ENCODE results near the gene TBCEL. TPM values are rescaled to one million over a fixed set of nuclear protein-coding genes. Genes with fewer than 3 reads are reported as not detected.

TBCEL gene
- total and polyA plus RNA-seq, 2 donors (not counting 3 experiments of a cell fraction or from before 2014, with no cell fraction given) = 5.6 to 19.5 TPM

DNA sequence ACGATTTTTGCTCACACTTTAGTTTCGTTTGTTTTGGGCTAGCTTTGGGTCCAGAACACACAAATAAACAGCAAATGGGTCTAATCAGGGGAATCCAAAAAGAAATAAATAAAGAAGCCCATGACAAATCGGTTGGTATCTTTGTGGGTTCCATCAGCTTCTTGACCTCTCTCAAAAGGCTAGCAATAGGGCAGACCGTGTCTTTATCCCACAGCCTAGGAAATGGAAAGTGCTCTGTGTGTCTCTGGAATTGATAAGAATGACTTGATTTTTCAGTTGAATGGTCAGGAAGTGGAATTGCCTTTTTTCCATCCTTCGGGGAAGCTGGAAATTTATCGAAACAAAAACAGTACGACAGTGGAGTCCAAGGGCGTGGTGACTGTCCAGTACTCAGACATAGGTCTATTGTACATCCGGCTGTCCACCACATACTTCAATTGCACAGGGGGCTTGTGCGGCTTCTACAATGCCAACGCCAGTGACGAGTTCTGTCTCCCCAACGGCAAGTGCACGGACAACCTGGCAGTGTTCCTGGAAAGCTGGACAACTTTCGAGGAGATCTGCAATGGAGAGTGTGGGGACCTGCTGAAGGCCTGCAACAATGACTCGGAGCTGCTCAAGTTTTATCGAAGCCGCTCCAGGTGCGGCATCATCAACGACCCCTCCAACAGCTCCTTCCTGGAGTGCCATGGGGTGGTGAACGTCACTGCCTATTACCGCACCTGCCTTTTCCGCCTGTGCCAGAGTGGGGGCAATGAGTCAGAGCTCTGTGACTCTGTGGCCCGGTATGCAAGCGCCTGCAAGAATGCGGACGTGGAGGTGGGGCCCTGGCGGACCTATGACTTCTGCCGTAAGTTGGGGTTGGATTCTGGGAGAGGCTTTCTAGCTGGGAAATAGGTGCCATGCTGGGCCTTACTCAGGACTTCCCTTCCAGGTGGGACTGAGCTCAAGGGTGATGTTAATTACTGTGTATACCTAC lies 105.7 kb downstream of the TBCEL start:
- TF ChIP-seq EZH2 (IDR thresholded peaks at IDR 0.05; ENCODE audit: borderline replicate concordance, low read depth, low read length, severe bottlenecking) = no peak
- no peak for TF ChIP-seq FOS (IDR thresholded peaks at IDR 0.05; ENCODE audit: borderline replicate concordance, insufficient read depth, low read length)
- no peak for TF ChIP-seq MYC (IDR thresholded peaks at IDR 0.05; ENCODE audit: low read depth, low read length)
- no peak for TF ChIP-seq JUN (IDR thresholded peaks at IDR 0.05; ENCODE audit: borderline replicate concordance, insufficient read depth, insufficient read length, low read depth)
- no peak for TF ChIP-seq POLR2A (IDR thresholded peaks at IDR 0.05; ENCODE audit: low read depth, low read length)
- TF ChIP-seq, protein P1, sequence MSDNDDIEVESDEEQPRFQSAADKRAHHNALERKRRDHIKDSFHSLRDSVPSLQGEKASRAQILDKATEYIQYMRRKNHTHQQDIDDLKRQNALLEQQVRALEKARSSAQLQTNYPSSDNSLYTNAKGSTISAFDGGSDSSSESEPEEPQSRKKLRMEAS (IDR thresholded peaks at IDR 0.05; ENCODE audit: insufficient read depth, insufficient read length) = no peak
- TF ChIP-seq, protein P2, sequence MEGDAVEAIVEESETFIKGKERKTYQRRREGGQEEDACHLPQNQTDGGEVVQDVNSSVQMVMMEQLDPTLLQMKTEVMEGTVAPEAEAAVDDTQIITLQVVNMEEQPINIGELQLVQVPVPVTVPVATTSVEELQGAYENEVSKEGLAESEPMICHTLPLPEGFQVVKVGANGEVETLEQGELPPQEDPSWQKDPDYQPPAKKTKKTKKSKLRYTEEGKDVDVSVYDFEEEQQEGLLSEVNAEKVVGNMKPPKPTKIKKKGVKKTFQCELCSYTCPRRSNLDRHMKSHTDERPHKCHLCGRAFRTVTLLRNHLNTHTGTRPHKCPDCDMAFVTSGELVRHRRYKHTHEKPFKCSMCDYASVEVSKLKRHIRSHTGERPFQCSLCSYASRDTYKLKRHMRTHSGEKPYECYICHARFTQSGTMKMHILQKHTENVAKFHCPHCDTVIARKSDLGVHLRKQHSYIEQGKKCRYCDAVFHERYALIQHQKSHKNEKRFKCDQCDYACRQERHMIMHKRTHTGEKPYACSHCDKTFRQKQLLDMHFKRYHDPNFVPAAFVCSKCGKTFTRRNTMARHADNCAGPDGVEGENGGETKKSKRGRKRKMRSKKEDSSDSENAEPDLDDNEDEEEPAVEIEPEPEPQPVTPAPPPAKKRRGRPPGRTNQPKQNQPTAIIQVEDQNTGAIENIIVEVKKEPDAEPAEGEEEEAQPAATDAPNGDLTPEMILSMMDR (IDR thresholded peaks at IDR 0.05; ENCODE audit: extremely low read depth in 1 of 2, insufficient read depth in 1 of 2, low read depth in 1 of 2, low read length in 2 of 2) = no peak
- no peak for TF ChIP-seq POLR2AphosphoS5 (IDR thresholded peaks at IDR 0.05; ENCODE audit: insufficient read depth, low read depth, low read length)
- TF ChIP-seq GATA2 (IDR thresholded peaks at IDR 0.05; ENCODE audit: insufficient read depth, insufficient read length, low read depth, low read length) = no peak
- Histone ChIP-seq H3K27me3 (ENCODE audit: control insufficient read depth in 2 of 2, insufficient read depth in 2 of 2, low read length in 2 of 2) (no peaks in the 10 kb centered on the region), H3K27ac (ENCODE audit: insufficient read depth, low read depth, low read length) (no peak overlapping the region), H3K4me2 (ENCODE audit: insufficient read depth, low read length) (no peak overlapping the region), H2AFZ (ENCODE audit: low read depth, low read length) (no peak overlapping the region), H3K79me2 (ENCODE audit: control insufficient read depth, insufficient read depth, low read length) (no peaks in the 10 kb centered on the region), H4K20me1 (replicated peaks; ENCODE audit: control insufficient read depth, extremely low read depth, insufficient read depth, low read length) (no peaks in the 10 kb centered on the region), H3K9me3 (replicated peaks; ENCODE audit: control insufficient read depth, insufficient read depth, low read length) (no peaks in the 10 kb centered on the region), H3K36me3 (ENCODE audit: control insufficient read depth in 2 of 2, extremely low read depth in 1 of 2, insufficient read depth in 2 of 2, low read length in 2 of 2) (no peaks in the 10 kb centered on the region), H3K4me1 (ENCODE audit: control insufficient read depth, extremely low read depth, insufficient read depth, low read length) (no peaks in the 10 kb centered on the region), H3K4me3 (replicated peaks in 1 of 3; ENCODE audit: insufficient read depth in 1 of 3, low read depth in 1 of 3, low read length in 3 of 3) (no peak overlapping the region), H3K9ac (replicated peaks; ENCODE audit: extremely low read depth, insufficient read depth, low read length) (no peak overlapping the region), H3K9me1 (replicated peaks; ENCODE audit: control insufficient read depth, extremely low read depth, insufficient read depth, low read length) (no peaks in the 10 kb centered on the region)
- dilution Hi-C loops (cut with MboI; ENCODE audit: extremely low pct_ligation_motif_present, low sequenced_read_pairs) = no loop called here
- POLR2A ChIA-PET = no interaction called here
- FAIRE-seq = no peak
- no peak for DNase-seq (ENCODE audit: low read depth, low spot score)
- intact Hi-C loops (cut with micrococcal nuclease) = no loop called here
- CTCF ChIA-PET = no interaction called here
- BruUV-seq (replicated peaks) = no TSS peak

Measured in endothelial cell of umbilical vein (primary cell).